HG03342 (cell line): ENCODE measurements around the gene FIGLA.
"Not testable (repeated sequence)": the region's sequence is repeated elsewhere in the genome, so short reads cannot be mapped to it uniquely, and the experiment has no call there.

Experiments
- ATAC-seq: cut with Tn5 transposase; IDR thresholded peaks from one replicate; pipeline ENCODE4 v1.9.1; 2021; ENCODE audit warnings: mild to moderate bottlenecking, moderate library complexity; ENCODE audit not compliant: unreplicated experiment

Gene FIGLA

DNA sequence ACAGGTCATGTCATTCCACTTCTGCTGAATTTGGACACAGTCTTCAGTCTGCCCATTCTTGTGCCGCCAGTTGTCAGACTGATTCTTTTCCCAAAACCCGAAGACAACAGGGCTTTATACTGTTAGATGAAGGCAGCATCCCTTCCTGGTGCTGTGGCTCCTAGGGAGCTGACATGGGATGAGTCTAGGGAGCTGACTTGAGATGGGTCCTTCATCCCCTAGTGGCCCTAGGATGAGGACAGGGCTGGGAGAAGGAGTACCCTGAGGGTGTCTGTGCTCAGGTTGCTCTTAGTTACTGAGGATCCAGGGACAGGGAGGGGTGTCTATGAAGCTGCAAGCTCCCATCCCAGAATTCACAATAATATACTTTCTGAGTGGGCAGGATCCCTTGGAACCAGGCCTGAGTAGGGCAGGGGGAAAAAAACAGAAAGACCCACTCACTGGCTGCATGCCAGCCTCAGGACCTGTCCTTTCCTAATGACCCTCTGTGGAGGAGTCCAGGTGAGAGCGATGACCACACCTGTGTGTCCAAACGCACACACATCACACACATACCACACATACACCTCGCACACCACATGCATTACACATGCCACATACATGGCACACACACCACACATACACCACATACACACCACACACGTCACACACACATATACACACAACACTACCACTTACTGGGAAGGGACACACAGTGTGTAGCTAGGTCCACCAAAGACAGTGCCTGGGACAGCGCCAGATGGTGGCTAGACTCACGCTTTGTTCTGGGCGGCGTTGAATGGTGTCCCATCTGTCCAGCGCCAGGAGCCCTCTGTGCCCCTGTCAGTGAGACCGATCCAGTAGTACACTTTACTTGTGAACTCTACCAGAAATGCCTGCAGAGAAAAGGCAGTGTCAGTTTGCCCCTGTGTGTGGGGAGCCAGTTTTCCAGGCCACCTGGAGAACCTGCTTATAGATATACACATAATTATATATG is 18.8 kb upstream of the FIGLA start:
- ATAC-seq, result no peak

DNA sequence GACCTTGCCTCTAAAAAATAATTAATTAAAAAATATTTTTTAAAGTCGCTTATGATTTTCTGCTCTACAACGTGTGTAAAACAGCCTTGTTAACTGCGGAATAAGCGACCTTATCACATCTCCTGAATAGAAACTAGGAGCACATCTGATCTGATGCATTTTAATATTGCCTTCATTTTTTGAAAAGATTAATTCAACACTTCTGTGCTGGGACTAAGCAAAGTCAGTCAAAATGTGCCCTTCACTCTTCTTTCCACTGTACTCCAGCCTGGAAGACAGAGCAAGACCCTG is 17.3 kb upstream of the FIGLA start:
- ATAC-seq, result no peak

DNA sequence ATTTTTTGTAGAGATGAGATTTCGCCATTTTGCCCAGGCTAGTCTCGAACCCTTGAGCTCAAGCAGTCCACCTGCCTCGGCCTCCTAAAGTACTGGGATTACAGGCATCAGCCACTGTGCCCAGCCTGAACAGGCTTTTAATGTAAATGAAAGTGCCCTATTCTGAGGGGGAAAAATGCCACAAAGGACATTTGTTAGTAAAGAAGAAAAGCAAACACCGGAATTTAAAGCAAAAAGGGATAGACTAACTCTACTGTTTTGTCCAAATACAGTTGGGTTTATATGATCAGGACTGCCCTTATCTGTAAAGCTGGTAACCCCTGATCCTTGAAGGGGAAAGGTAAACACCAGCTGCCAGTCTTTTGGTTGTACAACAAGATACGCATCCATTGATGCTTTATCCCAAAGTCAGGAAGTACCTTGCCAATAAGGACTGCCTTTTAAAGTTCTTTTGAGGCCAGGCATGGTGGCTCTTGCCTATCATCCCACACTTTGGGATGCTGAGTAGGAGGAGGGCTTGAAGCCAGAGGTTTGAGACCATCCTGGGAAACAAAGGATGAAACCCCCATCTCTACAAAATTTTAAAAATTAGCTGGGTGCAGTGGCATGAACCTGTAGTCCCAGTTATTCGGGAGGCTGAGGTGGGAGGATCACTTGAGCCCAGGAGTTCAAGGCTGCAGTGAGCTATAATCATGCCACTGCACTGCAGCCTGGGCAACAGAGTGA is 16.8 kb upstream of the FIGLA start:
- ATAC-seq, result no peak

DNA sequence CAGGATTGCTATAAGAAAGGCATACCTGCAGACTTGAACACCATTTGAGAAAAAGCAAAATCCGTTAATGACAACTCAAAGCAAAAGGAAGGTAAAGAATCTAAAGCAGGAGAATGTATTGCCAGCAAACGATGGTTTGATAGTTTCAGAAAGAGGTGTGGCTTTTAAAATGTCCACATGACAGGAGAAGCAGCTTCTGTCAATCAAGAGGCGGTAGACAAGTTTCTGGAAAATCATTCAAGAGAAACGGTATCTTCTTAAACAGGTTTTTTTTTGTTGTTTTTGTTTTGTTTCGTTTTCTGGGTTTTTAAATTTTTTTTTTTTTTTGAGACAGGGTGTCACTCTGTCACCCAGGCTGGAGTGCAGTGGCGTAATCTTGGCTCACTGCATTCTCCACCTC is 16.2 kb upstream of the FIGLA start:
- no peak for ATAC-seq

DNA sequence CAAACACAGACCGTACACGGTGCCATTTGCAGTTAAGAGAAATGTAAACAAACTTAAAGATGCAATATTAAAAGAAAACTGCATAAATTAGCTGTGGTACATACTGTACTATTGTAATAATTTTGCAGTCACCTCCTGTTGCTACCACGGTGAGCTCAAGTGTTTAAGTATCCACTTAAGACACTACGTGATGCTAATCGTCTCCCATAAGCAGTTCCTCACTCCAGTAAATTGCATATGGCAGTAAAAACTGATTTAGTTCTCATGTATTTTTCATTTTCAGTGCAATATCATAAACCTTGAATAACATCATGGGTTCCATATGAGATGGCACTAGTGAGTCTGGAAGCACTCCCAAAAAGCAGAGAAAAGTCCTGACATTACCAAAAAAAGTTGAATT is 15.6 kb upstream of the FIGLA start:
- ATAC-seq, result no peak

DNA sequence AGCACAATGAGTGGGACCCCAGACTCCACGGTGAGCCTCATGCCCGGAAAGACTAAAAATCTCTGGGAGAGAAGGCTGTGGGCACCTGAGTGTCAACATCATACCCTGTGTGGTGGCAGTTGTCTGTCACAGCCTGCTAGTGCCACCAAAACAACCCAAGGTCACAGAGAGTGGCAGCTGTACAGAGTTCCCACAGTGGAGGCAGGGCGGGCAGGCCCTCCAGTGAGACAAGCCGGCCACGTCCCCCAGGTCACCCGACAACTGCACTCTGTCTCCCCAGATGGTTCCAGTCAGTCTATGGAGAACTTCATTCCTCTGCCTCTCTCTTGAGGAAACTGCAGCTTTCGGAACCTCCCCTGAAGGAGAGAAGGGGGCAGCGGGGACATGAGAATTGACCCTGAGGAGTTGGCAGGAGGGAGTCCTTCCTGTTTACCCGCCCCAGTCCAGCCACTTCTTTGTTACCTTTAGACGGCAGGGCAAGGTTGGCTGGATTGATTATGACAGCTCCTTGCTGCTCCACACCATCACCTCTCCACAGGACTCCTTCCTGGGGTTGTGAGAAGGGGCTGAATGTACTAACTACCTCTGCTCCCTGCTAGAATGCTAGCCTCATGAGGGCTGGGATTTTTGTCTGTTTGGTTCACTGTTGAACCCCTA is 11.3 kb upstream of the FIGLA start:
- no peak for ATAC-seq

DNA sequence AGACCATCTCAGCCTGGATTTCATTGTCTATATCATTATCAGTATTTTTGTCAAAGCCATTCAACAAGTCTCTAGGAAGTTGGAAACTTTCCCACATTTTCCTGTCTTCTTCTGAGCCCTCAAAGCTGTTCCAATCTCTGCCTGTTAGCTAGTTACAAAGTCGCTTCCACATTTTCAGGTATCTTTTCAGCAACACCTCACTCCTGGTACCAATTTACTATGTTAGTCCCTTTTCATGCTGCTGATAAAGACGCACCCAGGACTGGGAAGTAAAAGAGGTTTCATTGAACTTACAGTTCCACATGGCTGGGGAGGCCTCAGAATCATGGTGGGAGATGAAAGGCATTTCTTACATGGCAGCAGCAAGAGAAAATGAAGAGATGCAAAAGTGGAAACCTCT is 9.3 kb upstream of the FIGLA start:
- no peak for ATAC-seq

DNA sequence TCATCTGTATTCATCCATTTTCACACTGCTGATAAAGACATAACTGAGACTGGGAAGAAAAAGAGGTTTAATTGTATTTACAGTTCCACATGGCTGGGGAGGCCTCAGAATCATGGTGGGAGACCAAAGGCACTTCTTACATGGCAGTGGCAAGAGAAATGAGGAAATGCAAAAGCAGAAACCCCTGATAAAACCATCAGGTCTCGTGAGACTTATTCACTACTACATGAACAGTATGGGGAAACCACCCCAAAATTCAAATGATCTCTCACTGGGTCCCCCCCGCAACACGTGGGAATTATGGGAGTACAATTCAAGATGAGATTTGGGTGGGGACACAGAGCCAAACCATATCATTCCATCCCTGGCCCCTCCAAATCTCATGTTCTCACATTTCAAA is 7.6 kb upstream of the FIGLA start:
- not testable (repeated sequence) for ATAC-seq

DNA sequence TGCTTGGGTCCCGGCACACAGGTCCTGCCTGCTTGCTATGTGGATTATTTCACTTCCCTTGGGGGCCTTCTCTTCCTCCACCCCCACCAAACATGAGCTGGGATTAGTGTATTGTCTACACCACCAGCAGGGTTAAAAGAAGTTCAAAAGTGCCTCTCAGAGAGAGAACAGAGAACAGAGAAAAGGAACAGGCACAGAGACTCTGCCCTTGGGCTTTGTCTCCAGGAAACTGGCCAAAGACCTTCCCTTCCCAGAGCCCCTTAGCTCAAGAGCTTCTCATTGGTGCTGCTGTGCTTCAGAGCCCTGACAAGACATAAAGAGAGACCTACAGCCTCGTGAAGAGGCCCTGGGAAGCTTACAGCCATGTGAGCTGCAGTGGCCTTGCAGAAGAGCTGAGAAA is 7.1 kb upstream of the FIGLA start:
- ATAC-seq, result no peak

DNA sequence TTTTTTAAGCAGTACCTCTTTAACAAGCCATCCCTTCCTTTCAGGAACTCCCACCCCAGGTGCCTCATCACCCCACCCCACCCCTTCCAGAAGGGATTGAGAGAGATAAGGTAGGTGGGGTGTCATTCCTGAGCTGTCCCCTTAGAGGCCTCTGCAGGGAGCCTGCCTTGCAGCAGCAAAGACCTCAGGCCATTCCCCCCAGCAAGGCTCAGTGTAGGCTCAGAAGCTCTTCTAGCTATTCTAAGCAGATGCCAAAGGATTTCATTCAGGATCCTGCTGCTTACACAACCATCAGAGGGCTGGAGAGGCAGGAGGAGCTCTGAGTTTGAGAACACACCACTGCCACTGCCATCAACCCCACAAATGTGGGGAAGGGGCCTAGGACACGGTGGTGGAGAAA is 5.8 kb upstream of the FIGLA start:
- no peak for ATAC-seq

DNA sequence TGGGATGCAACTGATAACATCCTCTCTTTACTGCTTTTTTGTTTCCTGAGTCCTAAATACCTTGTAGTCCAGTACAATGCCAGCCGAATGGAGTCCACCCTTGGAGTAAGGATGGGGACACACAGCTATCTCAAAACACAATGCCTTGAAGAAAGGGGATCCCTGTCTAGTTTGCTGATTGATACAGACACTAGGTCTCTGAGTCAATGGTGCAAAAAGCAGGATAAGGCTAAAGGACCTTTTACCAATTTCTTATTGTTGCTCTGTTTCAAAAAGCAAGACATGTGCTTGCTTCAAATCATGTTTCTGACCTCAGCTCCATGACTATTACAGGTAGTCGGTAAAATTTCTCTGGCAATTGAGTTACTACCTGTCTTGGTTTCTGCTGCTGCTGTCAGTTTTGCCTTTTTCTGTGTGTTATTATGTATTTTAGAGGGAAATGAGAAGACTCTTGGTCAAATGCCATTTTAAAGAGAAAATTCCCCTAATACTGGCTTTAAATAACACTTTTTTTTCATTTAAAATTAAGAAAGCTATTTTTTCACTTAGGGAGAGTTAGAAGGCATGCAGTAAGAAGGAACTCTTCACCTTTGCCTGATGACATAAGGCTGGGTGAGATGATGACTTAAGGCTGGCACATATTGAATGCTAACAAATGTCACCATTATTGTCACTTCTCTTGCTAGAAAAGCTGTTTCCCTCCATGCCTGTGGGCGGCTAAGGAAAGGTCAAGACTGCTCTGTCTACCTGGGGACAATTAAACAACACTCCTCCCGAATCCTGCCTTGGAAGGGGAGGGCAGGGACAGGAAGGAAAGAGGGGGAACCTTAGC is 4.9 kb upstream of the FIGLA start:
- no peak for ATAC-seq

DNA sequence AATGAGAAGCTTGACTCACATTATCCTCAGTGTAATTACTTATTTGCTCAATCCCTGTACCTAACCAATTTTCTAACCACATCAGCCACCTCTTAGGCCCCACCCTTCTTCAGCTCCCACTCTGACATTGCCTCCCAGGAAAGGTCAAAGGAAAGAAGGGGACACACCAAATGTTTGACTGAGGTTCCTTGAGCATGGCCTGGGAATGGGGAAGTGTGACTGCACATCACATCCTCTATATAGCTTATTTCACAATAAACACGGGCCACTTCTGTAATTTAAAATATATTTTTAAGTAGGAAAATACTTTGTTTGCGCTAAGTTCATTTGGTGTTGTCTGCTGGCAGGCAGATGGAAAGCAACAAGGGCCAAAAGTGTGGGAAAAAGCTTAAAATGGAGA is 3.0 kb upstream of the FIGLA start:
- no peak for ATAC-seq

DNA sequence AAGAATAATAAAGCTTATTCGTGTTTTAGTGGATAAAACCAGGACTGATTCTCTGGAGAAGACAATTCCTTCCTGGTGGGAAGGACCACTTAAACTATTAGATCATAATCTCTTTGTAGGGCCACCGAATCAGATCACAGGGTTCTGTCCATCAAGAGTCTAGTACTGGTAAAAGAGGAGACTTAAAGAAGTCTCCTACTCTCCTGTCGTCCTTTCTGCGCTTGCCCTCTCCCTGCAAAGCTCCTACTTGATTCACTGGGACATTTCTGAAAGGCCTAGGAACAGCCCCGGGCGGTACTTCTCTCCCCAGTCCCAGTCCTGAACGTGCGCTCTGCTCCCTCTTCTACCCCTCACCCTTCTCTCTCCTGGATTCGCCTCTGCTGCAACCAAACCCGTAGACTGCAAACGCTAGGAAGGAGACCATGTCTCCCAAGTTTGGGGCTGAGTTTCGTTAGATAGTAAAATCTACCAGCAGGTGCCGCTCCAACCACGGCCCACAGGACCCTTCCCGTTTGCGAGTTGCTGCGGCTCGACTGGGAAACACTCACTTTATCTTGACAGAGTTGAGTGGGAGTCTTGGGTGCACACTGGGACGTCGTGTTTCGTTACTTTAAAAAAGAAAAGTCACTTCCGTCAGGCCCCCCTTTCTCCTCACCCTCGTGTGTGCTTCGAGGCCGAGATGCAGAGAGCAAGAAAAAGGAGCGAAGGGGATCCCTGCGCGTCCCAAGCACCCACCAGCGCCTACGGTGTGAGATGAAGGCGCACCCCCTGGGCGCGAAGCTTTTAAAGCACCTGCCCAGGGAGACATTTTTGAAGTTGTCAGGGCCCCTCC is 923 bp downstream of the FIGLA start:
- no peak for ATAC-seq

DNA sequence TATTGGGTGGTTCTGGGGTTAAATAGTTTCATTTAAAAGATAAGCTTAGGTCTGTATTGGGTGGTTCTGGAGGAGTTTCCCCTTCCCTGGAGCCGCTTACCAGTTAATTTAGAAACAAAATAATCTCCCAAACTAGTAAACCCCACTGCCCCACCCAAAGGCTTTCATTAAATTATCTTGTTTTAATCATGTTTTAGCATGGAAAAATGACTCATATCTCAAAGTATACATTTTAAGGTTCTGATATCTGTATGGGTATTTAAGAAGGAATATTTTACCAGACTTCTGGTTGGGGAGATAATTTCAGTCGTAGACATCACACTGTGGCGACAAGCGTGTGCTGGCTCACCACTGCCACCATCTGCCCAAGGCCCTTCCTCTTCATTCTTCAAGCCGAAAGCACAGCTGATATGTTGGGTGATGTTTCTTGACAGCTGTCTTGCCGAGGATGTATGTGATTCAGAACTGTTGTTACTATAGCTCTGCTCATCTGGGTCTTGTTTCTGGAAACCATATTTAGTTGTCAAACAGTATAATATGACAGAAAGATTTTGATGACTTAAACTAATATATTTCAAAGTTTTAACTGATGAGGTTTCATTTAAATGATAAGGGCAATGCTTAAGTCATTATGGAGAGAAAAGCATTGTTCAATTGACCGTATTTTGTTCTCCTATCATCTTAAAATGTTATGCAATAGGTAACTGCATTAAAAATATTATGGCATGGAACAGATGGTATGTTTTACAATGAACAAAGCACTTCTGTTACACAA is 5.1 kb downstream of the FIGLA start:
- ATAC-seq, result no peak

DNA sequence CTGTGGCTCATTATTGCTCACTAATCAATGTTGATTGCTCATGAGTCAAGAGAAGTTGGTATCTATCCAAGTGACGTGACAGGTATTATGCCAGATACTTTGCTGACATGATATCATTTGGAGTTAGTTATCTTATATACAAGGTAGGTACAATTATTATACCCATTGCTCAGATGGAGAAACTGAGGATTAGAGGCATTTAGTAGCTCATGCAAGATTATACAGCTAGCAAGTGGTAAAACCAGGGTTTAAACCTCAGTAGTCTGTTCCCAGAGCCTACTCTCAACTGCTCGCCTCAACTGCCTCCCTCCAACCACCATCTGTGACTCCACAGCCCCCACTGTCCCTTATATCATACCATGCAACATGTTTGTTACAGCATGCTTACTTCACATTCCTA is 6.1 kb downstream of the FIGLA start:
- ATAC-seq, result no peak

DNA sequence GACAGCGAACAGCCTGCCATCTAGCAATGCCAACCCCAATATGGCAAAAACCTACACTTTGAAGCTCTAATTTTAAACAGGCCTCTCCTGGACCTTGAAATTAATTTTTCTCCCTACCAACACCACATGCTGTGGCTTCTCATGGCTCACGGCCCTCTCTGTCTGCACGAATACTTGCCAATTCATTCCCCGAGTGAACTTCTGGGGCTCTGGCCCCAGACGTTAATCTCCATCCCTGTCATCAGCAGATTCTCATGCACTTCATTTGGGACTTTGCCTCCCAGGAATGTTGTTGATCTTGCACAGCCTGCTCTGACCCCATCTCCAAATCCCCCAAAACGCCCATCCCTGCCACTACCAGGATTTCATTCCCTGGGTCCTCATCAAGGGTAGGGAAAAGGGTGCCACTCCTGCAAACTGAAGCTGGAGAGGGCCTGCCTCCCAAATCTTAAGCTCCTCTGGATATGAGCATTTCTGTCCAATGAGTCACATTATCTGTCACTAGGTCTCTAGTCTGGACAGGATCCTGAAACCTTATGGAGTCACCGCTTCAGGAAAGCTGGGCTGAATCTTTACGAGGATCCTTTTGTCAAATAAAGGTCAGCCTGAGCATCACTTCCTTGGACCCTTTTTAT is 10.4 kb downstream of the FIGLA start:
- no peak for ATAC-seq

DNA sequence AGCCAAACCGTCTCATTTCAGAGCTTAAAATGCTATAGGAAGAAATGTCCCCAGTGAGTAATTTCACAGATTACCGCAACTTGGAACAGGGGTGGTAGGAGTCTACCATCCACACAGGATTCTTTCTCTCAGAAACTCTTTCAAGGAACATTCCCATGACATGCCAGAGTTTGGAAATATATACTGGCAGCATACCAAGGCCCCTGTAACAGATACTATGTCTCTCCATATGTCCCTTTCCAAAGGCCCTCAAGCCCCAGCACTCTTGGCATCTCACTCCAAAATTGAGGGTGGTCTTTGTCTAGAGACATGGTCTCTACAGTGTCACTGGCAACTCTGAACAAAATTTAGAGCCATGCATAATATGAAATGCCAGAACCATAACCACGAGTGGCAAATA is 11.0 kb downstream of the FIGLA start:
- no peak for ATAC-seq

DNA sequence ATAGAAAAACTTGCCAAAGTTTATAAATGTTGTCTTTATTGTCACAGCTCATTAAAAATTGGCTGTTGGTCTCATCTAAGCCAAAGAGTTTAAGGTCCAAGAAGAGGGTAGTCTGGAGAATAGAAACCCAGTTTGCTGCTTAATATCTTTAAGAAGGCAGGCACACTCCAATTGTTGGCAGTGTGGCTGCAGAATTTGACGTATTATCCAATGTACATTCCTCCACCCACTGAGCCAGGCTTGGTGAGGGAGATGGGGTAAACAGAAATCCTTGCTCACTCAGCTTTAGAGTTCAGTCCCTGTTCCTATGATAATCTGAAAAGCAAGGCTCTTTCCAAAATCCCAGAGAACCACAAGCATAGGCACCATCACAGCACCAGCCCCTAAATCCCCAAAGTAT is 11.8 kb downstream of the FIGLA start:
- no peak for ATAC-seq

DNA sequence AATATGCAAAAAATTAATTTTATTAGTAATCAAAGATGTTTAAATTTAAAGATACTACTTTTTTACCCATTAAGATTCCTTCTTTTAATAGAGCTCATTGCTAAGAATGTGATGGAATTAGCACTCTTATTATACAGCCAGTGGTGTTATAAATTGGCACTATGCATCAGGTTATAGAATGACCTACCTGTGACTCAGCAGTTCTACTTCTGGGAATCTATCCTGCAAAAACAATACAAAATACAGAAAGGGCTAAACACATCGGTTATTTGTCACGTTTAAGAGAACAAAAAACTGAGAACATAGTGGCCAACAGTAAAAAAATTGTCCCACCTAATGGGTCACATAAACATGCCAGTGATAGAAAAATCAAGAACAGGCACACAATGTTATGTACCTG is 13.0 kb downstream of the FIGLA start:
- ATAC-seq, result no peak
